PC-9 (cell line): ENCODE data around the gene KLHDC4.
A peak's percentile ranks its signal among the peaks of the same experiment; 100 is the strongest.

ENCODE experiments used
- CTCF ChIP-seq: fragments of 200-600 bp; sonication (generic); conservative IDR thresholded peaks from 2 replicates; pipeline ENCODE4 v1.6.1; 2017; ENCODE audit warnings: mixed run types, antibody characterized with exemption, mild to moderate bottlenecking, moderate library complexity
- EZH2 ChIP-seq: fragments of 200-600 bp; sonication (generic); IDR thresholded peaks from 2 replicates; pipeline ENCODE4 v1.8.0; 2017; ENCODE audit warnings: antibody characterized with exemption, low read depth

- TF ChIP-seq EZH2 (no peak), CTCF (peak; percentile 48; the same call in 1 of the 2 replicates)
Measured at GRCh38 chr16:87678618-87679017, 87.2 kb downstream of the KLHDC4 start.
